DOHH2 (cell line): ENCODE measurements around the gene PHF2.

ENCODE experiments used
- CTCF ChIP-seq: fragments of 200-600 bp; sonication (generic); IDR thresholded peaks from one replicate; pipeline ENCODE4 v1.5.1; 2014; ENCODE audit warnings: antibody characterized with exemption, mild to moderate bottlenecking, low read depth, low read length; ENCODE audit not compliant: poor library complexity, severe bottlenecking
- EZH2phosphoT487 ChIP-seq: fragments of 200-600 bp; sonication (generic); IDR thresholded peaks from 2 replicates; pipeline ENCODE4 v1.6.1; 2017; ENCODE audit warnings: borderline replicate concordance, mild to moderate bottlenecking, antibody characterized with exemption, low read length, moderate library complexity, mixed read lengths

GRCh38 chr9:93725382-93725781 lies 149.0 kb downstream of the PHF2 start:
- no peak for TF ChIP-seq CTCF
- no peak for TF ChIP-seq EZH2phosphoT487
